ENCODE data around the gene YIPF6.
"Not testable (repeated sequence)": the region's sequence is repeated elsewhere in the genome, so short reads cannot be mapped to it uniquely, and the experiment has no call there.

The YIPF6 gene

GRCh38 chrX:68480969-68481368, 17.9 kb upstream of the YIPF6 start:
- Histone ChIP-seq H3K4me3 (ENCODE audit: low read depth, low read length) (no peak overlapping the region), H3K79me2 (ENCODE audit: control insufficient read depth, insufficient read depth, low read length, unreplicated experiment) (no peaks in the 10 kb centered on the region), H3K4me1 (ENCODE audit: control insufficient read depth, insufficient read depth, low read length, unreplicated experiment) (no peaks in the 10 kb centered on the region), H3K27me3 (ENCODE audit: insufficient read depth, low read length) (no peaks in the 10 kb centered on the region), H3K27ac (ENCODE audit: low read depth, low read length) (no peak overlapping the region), H2AFZ (ENCODE audit: low read length, unreplicated experiment) (no peak overlapping the region), H3K36me3 (ENCODE audit: insufficient read depth, low read length) (no peaks in the 10 kb centered on the region)

DNA sequence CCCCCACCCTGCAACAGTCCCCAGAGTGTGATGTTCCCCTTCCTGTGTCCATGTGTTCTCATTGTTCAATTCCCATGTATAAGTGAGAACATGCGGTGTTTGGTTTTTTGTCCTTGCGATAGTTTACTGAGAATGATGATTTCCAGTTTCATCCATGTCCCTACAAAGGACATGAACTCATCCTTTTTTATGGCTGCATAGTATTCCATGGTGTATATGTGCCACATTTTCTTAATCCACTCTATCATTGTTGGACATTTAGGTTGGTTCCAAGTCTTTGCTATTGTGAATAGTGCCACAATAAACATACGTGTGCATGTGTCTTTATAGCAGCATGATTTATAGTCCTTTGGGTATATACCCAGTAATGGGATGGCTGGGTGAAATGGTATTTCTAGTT, 12.7 kb upstream of the YIPF6 start:
- not testable (repeated sequence) for H3K4me1 ChIP-seq (ENCODE audit: control insufficient read depth, insufficient read depth, low read length, unreplicated experiment); H3K27me3 ChIP-seq (ENCODE audit: insufficient read depth, low read length); H3K27ac ChIP-seq (ENCODE audit: low read depth, low read length)

DNA sequence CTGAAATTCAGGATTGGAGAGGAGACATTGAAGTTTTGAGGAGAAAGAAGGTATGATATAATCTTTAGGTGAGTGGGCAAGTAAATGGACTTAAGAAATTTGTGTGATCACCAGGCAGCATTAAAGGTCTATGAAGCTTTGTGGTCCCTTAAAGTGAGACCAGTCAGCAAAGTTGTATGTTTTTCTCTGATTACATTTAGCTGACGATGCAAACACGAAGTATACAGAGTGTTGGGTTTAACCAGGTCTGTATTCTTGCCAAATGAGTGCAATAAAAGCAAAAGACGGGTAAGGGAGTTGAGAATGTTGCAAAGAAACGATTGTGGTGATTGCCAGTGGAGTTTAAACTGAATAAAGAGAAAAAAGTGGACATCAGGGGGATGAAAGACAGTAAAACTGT, 11.6 kb upstream of the YIPF6 start:
- Histone ChIP-seq H3K27me3 (ENCODE audit: insufficient read depth, low read length) (no peaks in the 10 kb centered on the region), H3K4me1 (ENCODE audit: control insufficient read depth, insufficient read depth, low read length, unreplicated experiment) (no peaks in the 10 kb centered on the region), H3K27ac (ENCODE audit: low read depth, low read length) (no peak overlapping the region), H3K36me3 (ENCODE audit: insufficient read depth, low read length) (no peaks in the 10 kb centered on the region), H3K79me2 (ENCODE audit: control insufficient read depth, insufficient read depth, low read length, unreplicated experiment) (no peaks in the 10 kb centered on the region), H2AFZ (ENCODE audit: low read length, unreplicated experiment) (no peak overlapping the region), H3K4me3 (ENCODE audit: low read depth, low read length) (no peak overlapping the region)

More for the DNA sequence above, 12.7 kb upstream of the YIPF6 start:
- not testable (repeated sequence) for H2AFZ ChIP-seq (ENCODE audit: low read length, unreplicated experiment); H3K79me2 ChIP-seq (ENCODE audit: control insufficient read depth, insufficient read depth, low read length, unreplicated experiment); H3K36me3 ChIP-seq (ENCODE audit: insufficient read depth, low read length); H3K4me3 ChIP-seq (ENCODE audit: low read depth, low read length)

DNA sequence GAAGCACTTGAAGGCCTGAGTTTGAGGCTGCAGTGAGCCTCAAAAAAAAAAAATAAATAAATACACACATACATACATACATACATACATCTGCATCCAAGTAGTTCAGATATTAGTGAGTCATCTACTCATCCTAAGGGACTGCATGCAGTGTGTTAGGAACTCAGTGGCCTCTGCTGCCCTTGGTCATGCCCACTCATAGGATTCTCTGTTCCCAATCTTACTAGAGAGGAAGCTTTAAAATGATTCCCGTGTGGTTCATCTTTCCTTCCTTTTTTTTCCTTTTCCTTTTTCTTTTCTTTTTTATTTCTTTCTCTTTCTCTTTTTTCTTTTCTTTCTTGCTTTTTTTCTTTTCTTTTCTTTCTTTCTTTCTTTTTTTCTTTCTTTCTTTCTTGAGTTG, 10.9 kb upstream of the YIPF6 start:
- Histone ChIP-seq H3K4me3 (ENCODE audit: low read depth, low read length) (no peak overlapping the region), H3K79me2 (ENCODE audit: control insufficient read depth, insufficient read depth, low read length, unreplicated experiment) (no peaks in the 10 kb centered on the region), H3K27ac (ENCODE audit: low read depth, low read length) (no peak overlapping the region), H2AFZ (ENCODE audit: low read length, unreplicated experiment) (no peak overlapping the region), H3K4me1 (ENCODE audit: control insufficient read depth, insufficient read depth, low read length, unreplicated experiment) (no peaks in the 10 kb centered on the region), H3K27me3 (ENCODE audit: insufficient read depth, low read length) (no peaks in the 10 kb centered on the region), H3K36me3 (ENCODE audit: insufficient read depth, low read length) (no peaks in the 10 kb centered on the region)

DNA sequence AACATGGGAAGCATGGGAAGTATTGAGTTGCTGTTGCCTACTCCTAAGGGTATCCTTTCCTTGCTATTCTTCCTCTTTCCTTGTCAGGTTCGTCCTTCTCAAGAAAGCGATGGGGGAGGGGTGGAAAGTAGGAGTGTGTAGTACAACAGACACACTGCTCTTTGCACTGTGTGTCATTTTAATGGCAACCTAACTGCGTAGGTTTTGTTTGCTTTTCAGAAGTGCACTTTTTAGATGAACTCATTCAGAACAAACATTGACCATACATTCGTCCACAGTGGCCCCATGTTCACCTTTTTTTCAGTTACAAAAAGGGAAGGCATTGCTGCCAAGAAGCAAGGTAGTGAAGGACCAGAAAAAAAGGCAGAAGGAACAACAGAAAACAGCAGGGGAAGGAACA, 10.2 kb upstream of the YIPF6 start:
- Histone ChIP-seq H3K27ac (ENCODE audit: low read depth, low read length) (no peak overlapping the region), H3K4me1 (ENCODE audit: control insufficient read depth, insufficient read depth, low read length, unreplicated experiment) (no peaks in the 10 kb centered on the region), H3K79me2 (ENCODE audit: control insufficient read depth, insufficient read depth, low read length, unreplicated experiment) (no peaks in the 10 kb centered on the region), H3K27me3 (ENCODE audit: insufficient read depth, low read length) (no peaks in the 10 kb centered on the region), H3K4me3 (ENCODE audit: low read depth, low read length) (no peak overlapping the region), H2AFZ (ENCODE audit: low read length, unreplicated experiment) (no peak overlapping the region), H3K36me3 (ENCODE audit: insufficient read depth, low read length) (no peaks in the 10 kb centered on the region)

- H3K36me3 ChIP-seq (ENCODE audit: insufficient read depth, low read length) = no peaks in the 10 kb centered on the region
- H3K4me1 ChIP-seq (ENCODE audit: control insufficient read depth, insufficient read depth, low read length, unreplicated experiment) = no peaks in the 10 kb centered on the region
- no peaks in the 10 kb centered on the region for H3K27me3 ChIP-seq (ENCODE audit: insufficient read depth, low read length)
- H3K79me2 ChIP-seq (ENCODE audit: control insufficient read depth, insufficient read depth, low read length, unreplicated experiment) = no peaks in the 10 kb centered on the region
- H3K27ac ChIP-seq (ENCODE audit: low read depth, low read length) = no peak overlapping the region
- peak overlapping the region; percentile 25 for H2AFZ ChIP-seq (ENCODE audit: low read length, unreplicated experiment)
- no peak overlapping the region for H3K4me3 ChIP-seq (ENCODE audit: low read depth, low read length)
Observed at GRCh38 chrX:68490644-68491043, 8.2 kb upstream of the YIPF6 start.

DNA sequence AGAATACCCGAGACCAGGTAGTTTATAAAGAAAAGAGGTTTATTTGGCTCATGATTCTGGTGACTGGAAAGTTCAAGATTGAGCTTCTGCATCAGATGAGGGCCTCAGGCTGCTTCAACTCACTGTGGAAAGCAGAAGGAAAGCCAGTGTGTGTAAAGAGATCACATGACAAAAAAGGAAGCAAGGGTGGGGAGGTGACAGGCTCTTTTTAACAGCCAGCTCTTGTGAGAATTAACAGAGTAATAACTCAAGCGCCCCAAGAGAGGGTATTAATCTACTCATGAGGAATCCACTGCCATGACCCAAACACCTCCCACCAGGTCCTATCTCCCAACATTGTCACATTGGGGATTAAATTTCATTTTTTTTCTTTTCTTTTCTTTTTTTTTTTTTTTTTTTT, 6.3 kb upstream of the YIPF6 start:
- H3K79me2 ChIP-seq (ENCODE audit: control insufficient read depth, insufficient read depth, low read length, unreplicated experiment) = no peaks in the 10 kb centered on the region
- no peaks in the 10 kb centered on the region for H3K4me1 ChIP-seq (ENCODE audit: control insufficient read depth, insufficient read depth, low read length, unreplicated experiment)

DNA sequence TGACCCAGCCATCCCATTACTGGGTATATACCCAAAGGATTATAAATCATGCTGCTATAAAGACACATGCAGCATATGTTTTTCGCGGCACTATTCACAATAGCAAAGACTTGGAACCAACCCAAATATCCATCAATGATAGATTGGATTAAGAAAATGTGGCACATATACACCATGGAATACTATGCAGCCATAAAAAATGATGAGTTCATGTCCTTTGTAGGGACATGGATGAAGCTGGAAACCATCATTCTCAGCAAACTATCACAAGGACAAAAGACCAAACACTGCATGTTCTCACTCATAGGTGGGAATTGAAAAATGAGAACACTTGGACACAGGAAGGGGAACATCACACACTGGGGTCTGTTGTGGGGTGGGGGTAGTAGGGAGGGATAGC, 5.1 kb upstream of the YIPF6 start:
- H3K36me3 ChIP-seq (ENCODE audit: insufficient read depth, low read length); H3K79me2 ChIP-seq (ENCODE audit: control insufficient read depth, insufficient read depth, low read length, unreplicated experiment); H3K27ac ChIP-seq (ENCODE audit: low read depth, low read length); H3K4me3 ChIP-seq (ENCODE audit: low read depth, low read length); H3K27me3 ChIP-seq (ENCODE audit: insufficient read depth, low read length); H2AFZ ChIP-seq (ENCODE audit: low read length, unreplicated experiment); H3K4me1 ChIP-seq (ENCODE audit: control insufficient read depth, insufficient read depth, low read length, unreplicated experiment): not testable (repeated sequence)

More for the DNA sequence above, 6.3 kb upstream of the YIPF6 start:
- H3K27ac ChIP-seq (ENCODE audit: low read depth, low read length) = no peak overlapping the region
- no peaks in the 10 kb centered on the region for H3K27me3 ChIP-seq (ENCODE audit: insufficient read depth, low read length)
- no peak overlapping the region for H2AFZ ChIP-seq (ENCODE audit: low read length, unreplicated experiment)
- H3K4me3 ChIP-seq (ENCODE audit: low read depth, low read length) = no peak overlapping the region
- H3K36me3 ChIP-seq (ENCODE audit: insufficient read depth, low read length) = no peaks in the 10 kb centered on the region

GRCh38 chrX:68498044-68498507, 775 bp upstream of the YIPF6 start:
- Histone ChIP-seq H3K79me2 (ENCODE audit: control insufficient read depth, insufficient read depth, low read length, unreplicated experiment) (peaks cover 33% of the 10 kb centered on the region), H3K27me3 (ENCODE audit: insufficient read depth, low read length) (no peaks in the 10 kb centered on the region), H2AFZ (ENCODE audit: low read length, unreplicated experiment) (peak overlapping the region; percentile 52), H3K4me1 (ENCODE audit: control insufficient read depth, insufficient read depth, low read length, unreplicated experiment) (no peaks in the 10 kb centered on the region), H3K4me3 (ENCODE audit: low read depth, low read length) (peak overlapping the region; percentile 84), H3K27ac (ENCODE audit: low read depth, low read length) (peak overlapping the region; percentile 93), H3K36me3 (ENCODE audit: insufficient read depth, low read length) (no peaks in the 10 kb centered on the region)

GRCh38 chrX:68499543-68500504, 973 bp downstream of the YIPF6 start:
- Histone ChIP-seq H3K4me3 (ENCODE audit: low read depth, low read length) (peak overlapping the region; percentile 84), H2AFZ (ENCODE audit: low read length, unreplicated experiment) (no peak overlapping the region), H3K27ac (ENCODE audit: low read depth, low read length) (peak overlapping the region; percentile 93; the same call in 1 of the 2 replicates), H3K79me2 (ENCODE audit: control insufficient read depth, insufficient read depth, low read length, unreplicated experiment) (peaks cover 46% of the 10 kb centered on the region), H3K27me3 (ENCODE audit: insufficient read depth, low read length) (no peaks in the 10 kb centered on the region), H3K36me3 (ENCODE audit: insufficient read depth, low read length) (0 out of 2 replicates have a peak, but pooled peaks cover 3% of the 10 kb centered on the region), H3K4me1 (ENCODE audit: control insufficient read depth, insufficient read depth, low read length, unreplicated experiment) (peaks cover 14% of the 10 kb centered on the region)
